Thyroid gland (tissue), 4 donors: ENCODE results near the gene SLC16A4.

Source experiments
- POLR2A ChIP-seq, 2 donors: fragments of 450-650 bp; IDR thresholded peaks; one replicate each; pipeline ENCODE4 v1.6.1; 2017; ENCODE audit warnings: antibody characterized with exemption in 2 of 2, mild to moderate bottlenecking in 2 of 2, moderate library complexity in 1 of 2
- TF ChIP-seq, protein P1 (sequence below), 6 experiments: fragments of 200-600 bp in 3 of 6; fragments of 450-650 bp in 3 of 6; sonication (generic) in 3 of 6; IDR thresholded peaks; one replicate each; pipeline ENCODE4 v1.5.1; 2016 to 2019; ENCODE audit warnings: antibody characterized with exemption in 6 of 6, mild to moderate bottlenecking in 2 of 6, inconsistent platforms in 1 of 6, moderate library complexity in 1 of 6

DNA sequence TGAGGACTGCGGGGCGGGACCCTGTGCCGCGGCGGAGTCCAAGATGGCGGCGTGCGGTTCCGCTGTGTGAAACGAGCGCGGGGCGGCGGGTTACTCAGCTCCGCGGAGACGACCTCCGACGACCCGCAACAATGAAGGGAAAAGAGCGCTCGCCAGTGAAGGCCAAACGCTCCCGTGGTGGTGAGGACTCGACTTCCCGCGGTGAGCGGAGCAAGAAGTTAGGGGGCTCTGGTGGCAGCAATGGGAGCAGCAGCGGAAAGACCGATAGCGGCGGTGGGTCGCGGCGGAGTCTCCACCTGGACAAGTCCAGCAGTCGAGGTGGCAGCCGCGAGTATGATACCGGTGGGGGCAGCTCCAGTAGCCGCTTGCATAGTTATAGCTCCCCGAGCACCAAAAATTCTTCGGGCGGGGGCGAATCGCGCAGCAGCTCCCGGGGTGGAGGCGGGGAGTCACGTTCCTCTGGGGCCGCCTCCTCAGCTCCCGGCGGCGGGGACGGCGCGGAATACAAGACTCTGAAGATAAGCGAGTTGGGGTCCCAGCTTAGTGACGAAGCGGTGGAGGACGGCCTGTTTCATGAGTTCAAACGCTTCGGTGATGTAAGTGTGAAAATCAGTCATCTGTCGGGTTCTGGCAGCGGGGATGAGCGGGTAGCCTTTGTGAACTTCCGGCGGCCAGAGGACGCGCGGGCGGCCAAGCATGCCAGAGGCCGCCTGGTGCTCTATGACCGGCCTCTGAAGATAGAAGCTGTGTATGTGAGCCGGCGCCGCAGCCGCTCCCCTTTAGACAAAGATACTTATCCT, 51.2 kb downstream of the SLC16A4 start:
- peak; percentile 52 to 85 for TF ChIP-seq POLR2A (IDR thresholded peaks at IDR 0.05)
- TF ChIP-seq, protein P1, sequence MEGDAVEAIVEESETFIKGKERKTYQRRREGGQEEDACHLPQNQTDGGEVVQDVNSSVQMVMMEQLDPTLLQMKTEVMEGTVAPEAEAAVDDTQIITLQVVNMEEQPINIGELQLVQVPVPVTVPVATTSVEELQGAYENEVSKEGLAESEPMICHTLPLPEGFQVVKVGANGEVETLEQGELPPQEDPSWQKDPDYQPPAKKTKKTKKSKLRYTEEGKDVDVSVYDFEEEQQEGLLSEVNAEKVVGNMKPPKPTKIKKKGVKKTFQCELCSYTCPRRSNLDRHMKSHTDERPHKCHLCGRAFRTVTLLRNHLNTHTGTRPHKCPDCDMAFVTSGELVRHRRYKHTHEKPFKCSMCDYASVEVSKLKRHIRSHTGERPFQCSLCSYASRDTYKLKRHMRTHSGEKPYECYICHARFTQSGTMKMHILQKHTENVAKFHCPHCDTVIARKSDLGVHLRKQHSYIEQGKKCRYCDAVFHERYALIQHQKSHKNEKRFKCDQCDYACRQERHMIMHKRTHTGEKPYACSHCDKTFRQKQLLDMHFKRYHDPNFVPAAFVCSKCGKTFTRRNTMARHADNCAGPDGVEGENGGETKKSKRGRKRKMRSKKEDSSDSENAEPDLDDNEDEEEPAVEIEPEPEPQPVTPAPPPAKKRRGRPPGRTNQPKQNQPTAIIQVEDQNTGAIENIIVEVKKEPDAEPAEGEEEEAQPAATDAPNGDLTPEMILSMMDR (IDR thresholded peaks at IDR 0.05), result peak in 5 of 6 experiments; percentile 23 to 61 (median 35)
